Transverse colon (tissue), 4 donors: ENCODE measurements around the gene CDC42BPG. TPM values are rescaled to one million over a fixed set of nuclear protein-coding genes. Genes with fewer than 3 reads are reported as not detected.

ENCODE experiments used
- DNase-seq: peaks from one replicate; pipeline ENCODE4 v3.0.0-alpha.2; 2019
- H3K27ac ChIP-seq, 4 donors: fragments of 200-600 bp; sonication (generic); 2 replicates each; pipeline ENCODE4 v1.5.1; 2016 to 2018; ENCODE audit warnings: inconsistent platforms in 4 of 4
- H3K27me3 ChIP-seq: fragments of 200-600 bp; sonication (generic); 2 replicates; pipeline ENCODE4 v1.5.1; 2017; ENCODE audit warnings: inconsistent platforms
- H3K36me3 ChIP-seq, 4 donors: fragments of 200-600 bp; sonication (generic); 2 replicates each; pipeline ENCODE4 v1.5.1; 2017 to 2019; ENCODE audit warnings: inconsistent platforms in 4 of 4
- H3K4me1 ChIP-seq, 4 donors: fragments of 200-600 bp; sonication (generic); 2 replicates each; pipeline ENCODE4 v1.5.1; 2017 to 2020; ENCODE audit warnings: inconsistent platforms in 4 of 4
- H3K4me3 ChIP-seq, 4 donors: fragments of 200-600 bp; sonication (generic); 1 replicate in 1 of 4; 2 replicates in 3 of 4; pipeline versions ENCODE4 v1.5.1 to v1.6.1; 2017 to 2019; ENCODE audit warnings: inconsistent platforms in 4 of 4
- H3K9me3 ChIP-seq, 2 donors: fragments of 200-600 bp; sonication (generic); 2 replicates each; pipeline ENCODE4 v1.5.1; 2017 to 2019; ENCODE audit warnings: inconsistent platforms in 2 of 2
- CTCF ChIP-seq, 5 experiments: fragments of 200-600 bp in 3 of 5; fragments of 450-650 bp in 2 of 5; sonication (generic) in 3 of 5; IDR thresholded peaks; 1 replicate in 2 of 5; 2 replicates in 3 of 5; pipeline ENCODE4 v1.5.1; 2016 to 2017; ENCODE audit warnings: antibody characterized with exemption in 5 of 5, inconsistent platforms in 3 of 5, mild to moderate bottlenecking in 2 of 5, moderate library complexity in 1 of 5
- EP300 ChIP-seq: sonication (generic); formaldehyde crosslinking; IDR thresholded peaks from one replicate; pipeline ENCODE4 v1.6.1; 2017; ENCODE audit warnings: antibody characterized with exemption, low read depth
- POLR2A ChIP-seq: fragments of 450-650 bp; IDR thresholded peaks from one replicate; pipeline ENCODE4 v1.6.1; 2016; ENCODE audit warnings: antibody characterized with exemption, mild to moderate bottlenecking, moderate library complexity
- POLR2AphosphoS5 ChIP-seq, 3 donors: sonication (generic); formaldehyde crosslinking; IDR thresholded peaks; one replicate each; pipeline ENCODE4 v1.6.1; 2016; ENCODE audit warnings: antibody characterized with exemption in 3 of 3
- WGBS, 2 donors: methylation state at CpG; one replicate each; pipeline ENCODE4 v1.1.5; 2018; ENCODE audit warnings: low coverage in 1 of 2; 5-methylcytosine and 5-hydroxymethylcytosine counted together
- in situ Hi-C, 4 donors: fragments of 200-750 bp; cut with MboI; loops; one replicate each; pipeline versions ENCODE4 v1.15.0 to v1.15.1; 2017; ENCODE audit warnings: low sequenced_read_pairs in 3 of 4, low pct_ligation_motif_present in 1 of 4, low pct_unique_long_range_greater_than_20kb in 1 of 4
- intact Hi-C: fragments of 100-400 bp; cut with DNase I; formaldehyde crosslinking; loops from one replicate; pipeline ENCODE4 v1.15.1; 2023; ENCODE audit warnings: low total_unique reads
- total RNA-seq, 4 donors: library from RNA; depleted of rRNA; stranded (reverse); fragments of >200 nt; gene quantifications; one replicate each; pipeline ENCODE4 v1.1.0, GENCODE V29; 2016

CDC42BPG gene
- total RNA-seq, 4 donors from 2014 or later = 32.6 to 82.3 (median 46.9) TPM

GRCh38 chr11:64778473-64779298 lies 65.8 kb downstream of the CDC42BPG start, which contains the start of gene SF1:
TSS of gene SF1 (minus strand) at chr11:64778542. CDS start at chr11:64778392, 150 bp downstream.
- no peaks in the 10 kb centered on the region for H3K9me3 ChIP-seq
- 1 to 2% methylated on average over 19 to 50 of the region's 80 CpGs for WGBS, 2 donors
- TF ChIP-seq POLR2A = peak; percentile 97
- TF ChIP-seq CTCF (IDR thresholded peaks at IDR 0.05) = peak in 1 of 5 experiments; percentile 34
- peak; percentile 96 to 99 (median 97) for TF ChIP-seq POLR2AphosphoS5 (IDR thresholded peaks at IDR 0.05)
- no peak for TF ChIP-seq EP300
- peak; percentile 99 for DNase-seq
- in situ Hi-C loops (no loop called here), intact Hi-C loops (no loop called here)
- peak within 1 kb of the TSS; percentile 94 to 99 (median 99) for H3K4me3 ChIP-seq
- no peaks in the 10 kb centered on the region for H3K27me3 ChIP-seq
- H3K27ac ChIP-seq = peak within 1 kb of the TSS; percentile 99 to 100 (median 100)
- peaks cover 0 to 30% (median 14%) of the 10 kb centered on the region in 4 donors for H3K36me3 ChIP-seq
- H3K4me1 ChIP-seq = peaks cover 15 to 49% (median 21%) of the 10 kb centered on the region in 4 donors

- Histone ChIP-seq H3K27ac (peak overlapping the region; percentile 99 to 100 (median 100)), H3K4me3 (peak overlapping the region; percentile 94 to 99 (median 99)), H3K4me1 (peaks cover 15 to 55% (median 24%) of the 10 kb centered on the region in 4 donors), H3K9me3 (no peaks in the 10 kb centered on the region), H3K27me3 (no peaks in the 10 kb centered on the region), H3K36me3 (peaks cover 0 to 35% (median 17%) of the 10 kb centered on the region in 4 donors)
- DNase-seq = no peak
- in situ Hi-C loops = no loop called here
- intact Hi-C loops = no loop called here
- 0% methylated on average over 18 of the region's 28 CpGs; no CpG with 5 or more reads in 1 of the 2 donors for WGBS, 2 donors
- TF ChIP-seq POLR2AphosphoS5 (IDR thresholded peaks at IDR 0.05) (no peak), POLR2A (no peak), CTCF (IDR thresholded peaks at IDR 0.05) (no peak), EP300 (no peak)
Observed at GRCh38 chr11:64778223-64778472, 66.3 kb downstream of the CDC42BPG start.

- WGBS, 2 donors = 0 to 1% methylated on average over 2 to 46 of the region's 98 CpGs
- peaks cover 19 to 60% (median 28%) of the 10 kb centered on the region in 4 donors for H3K4me1 ChIP-seq
- TF ChIP-seq POLR2A (peak; percentile 27), EP300 (no peak), CTCF (IDR thresholded peaks at IDR 0.05) (no peak), POLR2AphosphoS5 (IDR thresholded peaks at IDR 0.05) (peak in 1 of 3 donors; percentile 26)
- peak overlapping the region; percentile 99 to 100 (median 100) for H3K27ac ChIP-seq
- peak overlapping the region; percentile 94 to 99 (median 99) for H3K4me3 ChIP-seq
- H3K27me3 ChIP-seq = no peaks in the 10 kb centered on the region
- peak; percentile 84 for DNase-seq
- in situ Hi-C loops = no loop called here
- H3K36me3 ChIP-seq = peaks cover 0 to 40% (median 19%) of the 10 kb centered on the region in 4 donors
- no peaks in the 10 kb centered on the region for H3K9me3 ChIP-seq
- intact Hi-C loops = no loop called here
Observed at GRCh38 chr11:64777449-64778222, 66.8 kb downstream of the CDC42BPG start.

- Histone ChIP-seq H3K27ac (peak overlapping the region; percentile 99 to 100 (median 100)), H3K36me3 (peaks cover 0 to 48% (median 23%) of the 10 kb centered on the region in 4 donors), H3K4me3 (peak overlapping the region; percentile 55 to 99 (median 96)), H3K9me3 (no peaks in the 10 kb centered on the region), H3K27me3 (no peaks in the 10 kb centered on the region), H3K4me1 (peaks cover 20 to 67% (median 30%) of the 10 kb centered on the region in 4 donors)
- 5 to 8% methylated on average over 3 of the region's 3 CpGs for WGBS, 2 donors
- DNase-seq = no peak
- intact Hi-C loops = no loop called here
- in situ Hi-C loops = no loop called here
- no peak for TF ChIP-seq EP300
- TF ChIP-seq POLR2AphosphoS5 (IDR thresholded peaks at IDR 0.05) = no peak
- no peak for TF ChIP-seq POLR2A
- no peak for TF ChIP-seq CTCF (IDR thresholded peaks at IDR 0.05)
Observed at GRCh38 chr11:64776875-64777274, 67.6 kb downstream of the CDC42BPG start.
